GM12892 (cell line): ENCODE results near the gene ZNF367.

ENCODE experiments used
- POLR2A ChIP-seq: IDR thresholded peaks from 2 replicates; pipeline ENCODE4 v1.6.1; 2011; ENCODE audit warnings: low read depth, low read length, control low read depth
- POLR2AphosphoS5 ChIP-seq: IDR thresholded peaks from 2 replicates; pipeline ENCODE4 v1.6.1; 2011; ENCODE audit warnings: low read depth, low read length, control low read depth

DNA sequence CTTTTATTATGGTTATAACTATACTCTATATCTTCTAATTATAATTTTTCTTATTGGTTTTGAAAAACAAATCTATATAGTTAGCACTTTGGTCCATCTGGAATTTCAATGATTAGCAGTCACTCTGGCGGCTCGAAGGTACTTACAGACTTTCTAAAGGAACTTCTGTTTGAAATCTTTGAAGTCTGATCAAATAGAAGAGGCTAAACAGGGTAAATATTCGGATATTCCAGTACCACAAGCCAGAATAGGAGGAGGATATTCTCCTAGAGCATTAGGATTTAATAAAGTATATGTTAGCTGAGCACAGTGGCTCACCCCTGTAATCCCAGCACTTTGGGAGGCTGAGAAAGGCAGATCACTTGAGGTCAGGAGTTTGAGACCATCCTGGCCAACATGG, 77.5 kb downstream of the ZNF367 start:
- no peak for TF ChIP-seq POLR2A
- no peak for TF ChIP-seq POLR2AphosphoS5
